SKM-1 (cell line): ENCODE data around the gene ALDH1B1.
"Not testable (repeated sequence)": the region's sequence is repeated elsewhere in the genome, so short reads cannot be mapped to it uniquely, and the experiment has no call there.

Source experiments
- DNase-seq: peaks from one replicate; lab custom pipeline; 2025; ENCODE audit not compliant: unreplicated experiment; lab: John Stamatoyannopoulos, UW

Gene ALDH1B1

DNA sequence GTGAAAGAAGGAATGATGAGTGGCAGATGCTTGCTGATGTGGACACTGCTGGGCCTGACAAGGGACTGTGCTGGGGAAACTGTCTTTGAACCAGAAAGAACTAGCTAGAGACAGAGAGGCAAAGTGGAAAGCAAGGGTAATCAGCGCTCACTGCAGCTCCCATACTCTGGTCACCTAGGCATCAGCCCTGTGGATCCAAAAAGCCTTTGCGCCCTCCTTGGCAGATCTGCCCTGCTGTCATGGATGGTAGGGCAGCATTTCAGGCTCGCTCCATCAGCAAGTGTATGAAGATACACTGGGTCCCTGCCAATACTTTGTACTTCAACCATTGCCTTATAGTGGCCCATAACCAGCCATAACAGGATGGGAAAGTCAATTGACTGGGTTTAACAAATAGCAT, 6.6 kb upstream of the ALDH1B1 start:
- DNase-seq, result no peak

DNA sequence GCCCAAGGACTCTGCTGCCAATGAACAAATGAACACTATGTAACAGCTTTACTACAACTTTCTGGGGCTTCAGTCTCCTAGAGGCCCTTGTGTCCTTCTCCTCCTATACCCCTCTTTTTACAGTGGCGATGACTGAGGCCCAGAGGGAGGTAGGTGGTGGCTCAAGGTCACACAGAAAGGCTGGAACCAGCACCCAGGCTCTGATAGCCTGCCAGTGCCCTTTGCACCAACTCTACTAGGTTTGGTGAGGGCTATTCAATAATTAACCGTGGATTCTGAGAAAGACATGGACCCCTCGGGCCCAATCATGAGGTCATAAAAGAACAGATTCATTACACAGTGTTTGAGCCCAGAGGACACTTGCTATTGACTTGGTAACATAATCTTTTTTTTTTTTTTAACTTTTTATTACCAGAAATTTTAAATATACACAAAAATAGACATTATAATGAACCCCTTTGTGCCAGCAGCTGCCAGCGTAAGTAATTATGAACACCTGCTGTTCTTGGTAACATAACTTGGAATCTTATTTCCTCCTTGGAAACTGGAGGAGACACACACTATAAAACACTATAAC, 6.1 kb upstream of the ALDH1B1 start:
- no peak for DNase-seq

DNA sequence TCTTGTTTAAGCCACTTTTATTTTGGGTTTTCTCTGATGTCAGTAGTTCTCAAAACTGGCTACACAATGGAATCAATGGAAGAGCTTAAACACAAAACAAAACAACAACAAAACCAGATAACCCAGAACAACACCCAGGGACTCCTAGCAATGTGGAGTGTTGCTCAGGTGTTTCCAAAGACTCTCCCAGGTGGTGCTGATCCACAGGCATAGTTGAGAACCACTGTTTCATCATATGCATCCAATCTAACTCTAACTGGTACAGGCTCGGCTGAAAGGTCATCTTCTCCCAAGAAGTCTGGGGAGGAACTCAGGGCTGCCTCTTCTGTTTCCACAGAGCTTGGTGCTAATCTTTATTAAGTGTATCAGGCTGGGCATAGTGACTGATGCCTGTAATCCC, 5.4 kb upstream of the ALDH1B1 start:
- no peak for DNase-seq

DNA sequence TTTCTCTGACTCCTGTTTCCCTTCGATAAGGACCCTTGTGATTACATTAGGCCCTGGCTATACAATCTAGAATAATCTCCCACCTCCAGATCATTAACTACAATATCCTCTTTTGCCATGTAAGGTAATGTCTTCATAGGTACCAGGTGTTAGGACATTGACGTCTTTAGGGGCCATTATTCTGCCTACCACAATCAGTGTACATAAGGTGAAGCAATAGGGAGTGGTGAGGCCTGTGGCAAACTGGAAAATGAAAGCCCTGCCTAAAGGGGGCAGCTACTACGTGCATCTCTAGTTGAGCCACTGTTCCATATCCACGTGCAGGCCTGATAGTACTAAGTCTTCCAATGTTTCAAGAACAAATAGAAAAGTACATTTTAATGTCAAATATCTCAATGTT, 4.8 kb upstream of the ALDH1B1 start:
- no peak for DNase-seq

DNA sequence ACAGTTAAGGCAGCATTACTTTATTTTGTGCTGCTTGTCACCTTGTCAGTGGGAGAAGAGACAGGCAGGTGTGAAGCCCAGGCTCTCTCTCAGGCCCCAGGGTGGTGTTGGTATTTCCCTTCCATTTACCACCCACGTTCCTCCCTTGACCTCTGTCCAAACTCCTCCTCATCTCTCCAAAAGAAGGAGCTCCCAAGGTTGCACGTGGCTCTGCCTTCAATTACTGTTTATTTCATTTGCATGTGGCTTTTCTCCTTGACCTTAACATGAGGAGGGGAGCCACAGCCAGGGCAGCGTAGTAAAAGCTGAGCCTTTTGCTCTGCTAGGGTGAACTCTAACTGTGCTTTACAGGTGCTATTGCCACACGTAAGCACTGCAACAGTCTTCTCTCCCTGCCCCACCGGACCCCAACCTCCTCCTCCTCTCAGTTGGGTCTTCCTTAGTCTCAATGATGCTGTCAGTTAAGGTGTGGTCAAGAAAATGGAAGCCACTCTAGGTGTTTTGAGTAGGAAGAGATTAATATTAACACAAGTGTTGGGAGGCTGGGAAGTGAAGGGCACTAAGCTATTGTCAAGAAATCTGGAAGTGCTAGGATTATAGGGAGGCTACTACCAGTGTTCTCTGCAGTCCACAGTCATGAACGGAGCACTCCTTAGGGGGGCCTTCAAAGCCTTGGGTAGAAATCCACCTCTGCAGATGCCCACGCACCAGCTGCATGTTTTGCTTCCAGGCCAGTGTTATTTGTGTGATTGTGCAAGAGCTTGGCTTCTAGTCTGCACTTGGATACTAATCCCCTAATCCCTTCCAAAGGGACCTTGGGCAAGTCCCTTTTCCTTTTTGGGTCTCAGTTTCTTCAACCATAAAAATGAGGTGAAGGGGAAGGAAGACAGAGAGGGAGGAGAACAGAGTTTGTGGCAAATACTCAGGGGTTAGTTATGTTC, 3.9 kb upstream of the ALDH1B1 start:
- no peak for DNase-seq

DNA sequence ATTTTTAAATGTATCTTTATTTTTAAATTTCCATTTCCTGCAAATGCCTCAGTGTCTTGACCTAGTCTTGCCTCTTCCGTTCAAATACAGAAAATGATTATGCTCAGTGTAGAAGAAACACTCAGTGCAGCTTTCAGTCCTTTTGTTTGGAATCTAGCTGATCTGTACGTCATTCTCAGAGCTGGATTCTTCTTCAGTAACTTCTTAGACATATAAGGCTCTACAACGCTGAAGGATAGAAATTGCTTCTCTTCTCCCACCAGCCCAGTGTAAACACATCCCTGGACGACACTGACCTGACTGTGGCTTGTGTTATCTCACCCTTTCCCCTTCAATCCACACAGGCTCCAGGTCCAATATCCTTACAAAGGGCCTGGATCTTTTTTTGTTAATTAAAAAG, 3.2 kb upstream of the ALDH1B1 start:
- no peak for DNase-seq

DNA sequence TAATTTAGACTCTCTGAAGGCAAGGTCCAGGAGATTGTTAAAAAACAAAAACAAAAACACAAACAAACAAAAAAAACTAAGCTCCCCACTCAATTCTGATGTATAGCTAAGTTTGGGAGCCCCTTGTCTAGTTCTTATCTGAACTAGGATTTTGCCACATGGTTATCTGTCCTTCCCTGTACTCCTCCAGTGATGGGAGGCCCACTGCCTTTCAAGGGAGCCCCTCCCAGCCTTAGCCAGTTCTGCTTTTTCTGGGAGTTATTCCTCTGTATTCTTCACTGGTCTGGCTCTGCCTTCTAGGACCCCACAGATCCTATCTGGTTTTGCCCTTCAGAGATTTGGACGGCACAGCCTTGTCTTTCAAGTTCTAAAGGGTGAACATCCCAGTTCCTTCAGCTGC, 2.1 kb upstream of the ALDH1B1 start:
- no peak for DNase-seq

DNA sequence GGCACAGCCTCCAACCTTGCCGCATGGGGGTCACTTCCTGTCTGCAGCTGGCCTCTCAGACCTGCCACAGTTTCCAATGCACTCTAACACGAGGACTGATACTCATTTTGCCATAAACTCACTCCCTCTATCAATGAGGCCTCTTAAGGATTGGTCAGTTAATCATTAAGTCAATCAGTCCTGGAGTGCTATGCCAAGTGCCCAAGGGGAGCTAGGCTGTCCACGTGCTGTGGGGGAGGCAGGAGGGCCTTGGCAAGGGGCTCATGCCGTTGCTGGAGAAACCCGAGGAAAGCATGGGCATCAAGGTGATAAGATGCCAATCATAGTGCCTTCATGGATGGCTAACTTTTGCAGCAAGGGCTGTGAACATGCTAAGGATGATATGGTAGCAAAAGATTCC, 1.7 kb upstream of the ALDH1B1 start:
- no peak for DNase-seq

DNA sequence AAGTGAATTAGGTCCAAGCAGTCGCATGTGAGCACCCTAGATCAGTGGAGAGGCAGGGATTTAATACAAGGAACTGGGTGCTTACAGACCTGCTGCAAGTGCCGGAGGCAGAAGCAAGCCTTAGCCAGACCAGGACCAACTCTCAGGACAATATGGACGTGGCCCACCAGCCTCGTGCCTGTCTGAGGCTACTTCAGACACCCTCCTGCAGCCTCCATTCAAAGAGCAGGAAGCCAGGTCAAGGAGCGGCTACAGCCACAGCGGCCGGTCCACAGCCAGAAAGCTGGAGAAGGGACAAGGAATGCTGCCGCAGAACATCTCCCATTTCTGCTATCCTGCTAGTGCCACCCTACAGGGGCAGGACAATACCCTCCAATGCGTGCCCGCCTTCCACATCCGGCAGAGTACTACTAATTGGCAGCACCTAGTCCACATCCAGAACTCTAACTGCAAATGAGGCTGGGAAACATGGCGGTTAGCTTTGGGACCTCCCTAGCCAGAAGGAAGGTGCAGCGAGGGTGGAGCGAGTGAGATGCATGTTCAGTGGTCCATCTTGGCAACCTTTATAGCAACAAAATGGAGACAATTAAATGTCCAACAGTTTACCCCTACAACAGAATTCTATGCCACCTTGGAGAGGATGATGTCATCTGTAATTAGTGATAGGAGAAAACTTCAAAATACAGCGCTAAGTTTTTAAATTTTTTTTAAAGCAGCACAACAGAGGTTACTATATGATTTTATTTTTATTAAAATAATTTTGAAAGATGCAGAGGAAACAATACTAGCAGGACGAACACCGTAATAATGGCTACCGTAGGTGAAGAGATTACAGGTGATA, 1.0 kb upstream of the ALDH1B1 start:
- no peak for DNase-seq

DNA sequence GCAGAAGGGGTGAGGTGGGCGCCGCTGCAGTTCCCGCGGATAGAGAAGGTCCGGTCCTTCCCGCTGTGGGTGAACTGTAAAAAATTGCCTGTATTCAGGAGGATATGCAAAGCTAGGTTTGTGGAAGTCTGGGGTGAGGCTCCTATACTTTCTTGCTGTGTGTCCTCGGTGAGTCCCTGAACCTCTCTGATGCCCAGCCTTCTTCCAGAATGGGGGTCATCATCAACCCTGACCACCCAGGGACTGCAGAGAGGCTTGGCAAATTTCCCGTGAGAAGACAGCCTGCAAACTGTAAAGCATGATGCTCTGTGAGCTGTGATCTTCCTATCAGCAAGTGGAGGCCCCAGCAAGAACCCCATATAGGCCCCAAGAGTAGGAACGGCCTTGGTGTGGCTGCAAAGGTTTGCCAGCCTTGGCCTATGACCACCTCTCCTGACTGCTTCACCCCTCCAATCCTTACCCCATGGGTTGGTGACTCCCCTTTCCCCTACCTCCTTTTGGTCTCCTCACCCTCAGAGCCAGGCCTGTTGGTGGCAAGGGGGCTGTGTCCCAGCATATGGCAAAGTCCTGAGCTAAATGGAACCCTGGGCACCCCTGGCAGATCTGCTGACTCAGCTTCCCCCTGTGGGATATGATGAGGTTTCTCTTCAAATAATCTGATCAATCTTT, 760 bp downstream of the ALDH1B1 start:
- DNase-seq, result no peak

DNA sequence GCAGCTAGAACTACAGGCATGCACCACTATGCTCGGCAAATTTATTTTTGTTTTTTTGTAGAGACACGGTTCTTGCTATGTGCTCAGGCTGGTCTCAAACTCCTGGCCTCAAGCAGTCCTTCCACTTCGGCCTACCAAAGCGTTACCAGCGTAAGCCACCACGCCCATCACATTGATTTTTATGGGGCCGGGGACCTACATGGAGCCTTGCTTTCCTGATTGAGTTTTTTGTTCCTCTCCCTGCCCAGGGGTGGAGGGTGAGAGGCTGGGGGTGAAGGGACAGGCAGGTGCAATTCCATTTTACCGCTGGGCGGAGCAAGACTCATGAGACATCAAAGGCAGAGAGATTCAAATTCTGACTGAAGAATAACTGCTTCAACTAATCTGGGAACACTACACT, 1.9 kb downstream of the ALDH1B1 start:
- no peak for DNase-seq

DNA sequence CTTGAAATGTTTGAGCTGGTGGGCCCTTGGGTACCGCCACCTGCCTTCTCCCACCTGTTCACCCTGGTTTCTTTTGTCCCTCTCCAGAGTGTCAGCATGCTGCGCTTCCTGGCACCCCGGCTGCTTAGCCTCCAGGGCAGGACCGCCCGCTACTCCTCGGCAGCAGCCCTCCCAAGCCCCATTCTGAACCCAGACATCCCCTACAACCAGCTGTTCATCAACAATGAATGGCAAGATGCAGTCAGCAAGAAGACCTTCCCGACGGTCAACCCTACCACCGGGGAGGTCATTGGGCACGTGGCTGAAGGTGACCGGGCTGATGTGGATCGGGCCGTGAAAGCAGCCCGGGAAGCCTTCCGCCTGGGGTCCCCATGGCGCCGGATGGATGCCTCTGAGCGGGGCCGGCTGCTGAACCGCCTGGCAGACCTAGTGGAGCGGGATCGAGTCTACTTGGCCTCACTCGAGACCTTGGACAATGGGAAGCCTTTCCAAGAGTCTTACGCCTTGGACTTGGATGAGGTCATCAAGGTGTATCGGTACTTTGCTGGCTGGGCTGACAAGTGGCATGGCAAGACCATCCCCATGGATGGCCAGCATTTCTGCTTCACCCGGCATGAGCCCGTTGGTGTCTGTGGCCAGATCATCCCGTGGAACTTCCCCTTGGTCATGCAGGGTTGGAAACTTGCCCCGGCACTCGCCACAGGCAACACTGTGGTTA, 3.3 kb downstream of the ALDH1B1 start:
- DNase-seq, result no peak

DNA sequence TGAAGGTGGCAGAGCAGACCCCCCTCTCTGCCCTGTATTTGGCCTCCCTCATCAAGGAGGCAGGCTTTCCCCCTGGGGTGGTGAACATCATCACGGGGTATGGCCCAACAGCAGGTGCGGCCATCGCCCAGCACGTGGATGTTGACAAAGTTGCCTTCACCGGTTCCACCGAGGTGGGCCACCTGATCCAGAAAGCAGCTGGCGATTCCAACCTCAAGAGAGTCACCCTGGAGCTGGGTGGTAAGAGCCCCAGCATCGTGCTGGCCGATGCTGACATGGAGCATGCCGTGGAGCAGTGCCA, 3.8 kb downstream of the ALDH1B1 start:
- DNase-seq, result no peak

DNA sequence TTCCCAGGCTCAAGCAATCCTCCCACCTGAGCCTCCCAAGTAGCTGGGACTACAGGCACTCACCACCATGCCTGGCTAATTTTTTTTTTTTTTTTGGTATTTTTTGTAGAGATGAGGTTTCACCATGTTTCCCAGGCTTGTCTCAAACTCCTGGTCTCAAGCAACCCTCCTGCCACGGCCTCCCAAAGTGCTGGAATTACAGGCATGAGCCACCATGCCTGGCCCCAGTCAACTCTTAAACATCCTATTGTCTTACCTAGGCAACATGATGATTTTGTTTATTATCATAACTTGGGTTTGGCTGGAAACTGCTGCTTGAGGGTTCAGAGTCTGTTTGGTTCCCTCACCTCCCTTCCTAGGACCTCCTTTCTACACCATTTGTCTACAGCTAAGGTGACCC, 6.7 kb downstream of the ALDH1B1 start:
- DNase-seq, result not testable (repeated sequence)

DNA sequence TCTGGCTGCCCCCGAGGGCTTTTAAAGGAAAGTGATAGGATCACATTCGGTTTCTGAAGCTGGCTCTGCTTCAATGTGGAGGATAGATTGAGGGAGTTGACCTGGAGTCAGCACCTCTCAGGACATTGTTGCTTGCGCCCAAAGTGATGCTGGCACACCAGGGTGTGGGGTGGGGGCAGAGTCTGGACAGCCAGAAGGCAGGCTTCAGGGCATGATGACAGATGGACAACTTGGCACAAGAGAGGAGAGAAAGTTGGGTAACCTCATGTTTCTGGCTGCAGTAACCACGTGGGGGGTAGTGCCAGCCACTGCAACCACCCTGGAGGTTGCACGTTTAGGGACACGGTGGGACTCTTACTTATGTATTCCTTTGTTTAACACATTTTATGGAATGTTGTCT, 9.5 kb downstream of the ALDH1B1 start:
- DNase-seq, result no peak

DNA sequence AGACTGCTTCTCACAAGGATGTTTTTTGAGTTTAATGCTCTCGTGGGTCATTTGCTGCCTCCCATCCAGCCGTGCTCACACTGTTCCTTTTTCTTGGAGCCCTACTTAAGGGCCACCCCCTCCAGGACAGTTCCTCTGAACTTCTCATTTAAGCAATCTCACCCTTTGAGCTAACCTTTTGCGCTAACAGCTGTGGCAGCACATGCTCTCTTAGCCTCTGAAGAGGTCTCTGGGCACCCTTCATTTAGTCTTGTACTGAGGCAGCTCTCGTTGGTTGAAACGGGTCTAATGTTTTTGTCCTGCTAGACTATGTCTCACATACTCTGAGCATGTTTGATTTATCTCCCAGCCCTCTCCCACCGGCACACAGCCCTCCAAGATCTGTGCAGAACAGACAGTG, 11.8 kb downstream of the ALDH1B1 start:
- DNase-seq, result no peak

DNA sequence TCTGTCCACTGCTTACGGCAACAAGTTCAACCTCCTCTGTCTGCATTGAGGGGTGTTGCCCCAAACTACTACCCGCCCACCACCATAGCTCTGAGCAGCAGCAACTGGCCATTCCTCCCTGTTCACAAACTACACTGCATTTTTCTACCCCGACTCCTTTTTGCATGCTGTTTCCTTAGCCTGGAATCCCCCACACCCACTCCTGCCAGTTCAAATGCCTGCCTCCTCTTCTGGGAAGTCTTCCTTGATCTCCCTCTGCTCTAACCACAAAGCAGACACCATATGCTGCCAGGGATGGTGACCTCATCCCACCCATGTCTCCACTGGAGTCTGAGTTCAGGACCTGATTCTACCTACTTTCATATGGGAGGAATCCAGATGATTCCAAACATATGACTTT, 13.3 kb downstream of the ALDH1B1 start:
- no peak for DNase-seq

DNA sequence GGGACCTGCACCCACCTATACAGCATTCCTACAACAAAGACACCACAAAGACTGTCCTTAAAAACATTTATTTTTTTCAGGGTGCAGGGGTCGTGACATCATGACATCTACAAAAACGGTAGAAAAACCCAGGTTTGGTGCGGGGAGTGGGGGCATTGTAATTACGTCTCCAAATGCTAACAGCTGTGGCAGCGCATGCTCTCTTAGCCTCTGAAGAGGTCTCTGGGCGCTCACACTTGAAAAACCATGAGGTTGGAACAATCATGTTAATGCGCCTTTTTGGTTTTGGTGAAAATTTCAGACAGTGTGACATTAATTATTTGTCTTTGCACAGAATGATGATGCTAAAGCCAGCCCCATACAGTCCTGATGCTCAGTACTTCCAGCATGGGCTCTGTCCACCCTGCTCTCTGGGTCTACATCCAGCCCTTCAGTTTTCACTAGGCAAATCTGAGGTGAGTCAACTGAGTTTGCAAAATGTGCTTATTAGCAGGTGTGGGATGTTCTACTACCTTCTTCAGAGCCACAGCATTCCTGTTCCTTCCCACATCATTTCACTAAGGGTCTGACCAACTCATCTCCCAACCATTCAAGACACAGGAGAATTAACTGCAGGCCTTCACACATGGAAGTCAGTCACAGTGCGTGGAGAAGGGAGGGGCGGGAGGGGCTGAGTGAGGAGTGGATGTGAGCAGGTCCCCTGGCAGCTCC, 14.1 kb downstream of the ALDH1B1 start:
- DNase-seq, result no peak

DNA sequence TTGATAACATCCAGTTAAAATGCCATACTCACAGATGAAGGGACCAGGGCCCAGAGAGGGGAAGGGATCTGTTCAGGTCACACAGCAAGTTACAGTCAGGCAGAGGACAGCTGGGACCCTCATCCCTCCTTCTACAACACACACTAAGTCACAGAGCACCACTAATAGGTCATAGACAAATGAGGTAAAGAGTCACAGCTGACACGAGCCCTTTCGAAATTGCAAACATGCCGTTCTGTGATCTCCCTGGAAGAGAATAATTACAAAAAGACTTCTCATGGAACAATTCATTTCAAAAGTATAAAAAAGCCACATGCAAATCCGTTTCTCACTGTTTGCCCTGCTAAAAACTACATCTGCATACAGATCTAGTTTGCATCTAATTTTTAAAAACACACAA, 16.2 kb downstream of the ALDH1B1 start:
- DNase-seq, result no peak

DNA sequence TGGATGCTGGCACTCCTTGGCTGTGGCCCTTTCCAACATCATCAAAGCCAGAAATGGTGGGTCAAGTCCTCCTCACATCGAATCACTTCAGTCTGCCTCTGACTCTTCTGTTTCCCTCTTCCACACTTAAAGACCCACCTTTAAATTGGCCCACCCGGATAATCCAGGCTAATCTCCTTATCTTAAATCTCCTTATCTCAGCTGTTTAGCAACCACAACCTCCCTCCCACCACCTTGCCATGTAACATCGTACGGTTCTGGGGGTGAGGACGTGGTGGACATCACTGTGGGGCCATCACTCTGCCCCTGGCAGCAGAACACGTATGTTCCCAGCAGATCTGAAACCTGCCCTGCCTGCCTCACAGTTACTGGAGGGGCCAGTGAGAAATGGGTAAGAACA, 20.2 kb downstream of the ALDH1B1 start:
- DNase-seq, result no peak
